GM12878 (cell line): ENCODE measurements around the gene ARID4B. TPM values are rescaled to one million over a fixed set of nuclear protein-coding genes. Genes with fewer than 3 reads are reported as not detected.

ENCODE experiments used
- ATAC-seq: fragments of 200-7000 bp; cut with Tn5 transposase; 3 replicates; pipeline ENCODE4 v1.9.1; 2020; ENCODE audit warnings: mild to moderate bottlenecking, moderate library complexity
- BruUV-seq: library from RNA; stranded (reverse); fragments of 400-500 nt; replicated peaks from 2 replicates; lab custom pipeline; 2021; lab: Mats Ljungman, UMichigan
- CTCF ChIA-PET: fragments of 300-600 bp; sonication (Branson Sonifier 250); formaldehyde crosslinking; extraction: SDS; loops from one replicate; lab custom pipeline; 2021; ENCODE audit warnings: inconsistent platforms; lab: Yijun Ruan, JAX
- POLR2A ChIA-PET: fragments of 350-600 bp; formaldehyde crosslinking; extraction: SDS; loops from one replicate; lab custom pipeline; 2021; ENCODE audit warnings: inconsistent platforms; lab: Charles Lee
- RAD21 ChIA-PET: fragments of 300-600 bp; sonication (Branson Sonifier 250); formaldehyde crosslinking; loops from one replicate; lab custom pipeline; 2023; ENCODE audit warnings: antibody characterized with exemption; ENCODE audit not compliant: unreplicated experiment; lab: Charles Lee
- SMC1A ChIA-PET: fragments of 300-600 bp; sonication (Branson Sonifier 250); formaldehyde crosslinking; loops from one replicate; lab custom pipeline; 2023; ENCODE audit not compliant: unreplicated experiment, uncharacterized antibody; lab: Charles Lee
- DNase-seq: peaks from one replicate; pipeline ENCODE4 v3.0.0-alpha.2; 2011; ENCODE audit warnings: low read depth, low spot score
- FAIRE-seq: peaks from 3 replicates; lab custom pipeline; 2011; peaks lifted over from hg19 to GRCh38; lab: Jason Lieb, UNC
- H2AFZ ChIP-seq: 2 replicates; pipeline ENCODE4 v1.6.0; 2011; ENCODE audit warnings: low read depth, low read length, control low read depth; ENCODE audit not compliant: control insufficient read depth
- H3K27ac ChIP-seq: 2 replicates; pipeline ENCODE4 v1.5.1; 2011; ENCODE audit warnings: control low read depth; ENCODE audit not compliant: control insufficient read depth, insufficient read depth
- H3K27me3 ChIP-seq, 2 experiments: replicated peaks in 1 of 2; 2 replicates each; pipeline versions ENCODE4 v1.6.0 to v1.6.1; 2011; ENCODE audit warnings: low read length in 1 of 2; ENCODE audit not compliant: control insufficient read depth in 2 of 2, insufficient read depth in 2 of 2
- H3K36me3 ChIP-seq, 2 experiments: 2 replicates each; pipeline ENCODE4 v1.5.1; 2011; ENCODE audit warnings: low read length in 1 of 2; ENCODE audit not compliant: control insufficient read depth in 2 of 2, insufficient read depth in 2 of 2
- H3K4me1 ChIP-seq: 2 replicates; pipeline ENCODE4 v1.6.1; 2011; ENCODE audit warnings: mild to moderate bottlenecking, low read length, moderate library complexity, mixed read lengths; ENCODE audit not compliant: control insufficient read depth, insufficient read depth
- H3K4me2 ChIP-seq: 2 replicates; pipeline ENCODE4 v1.6.0; 2011; ENCODE audit warnings: control low read depth; ENCODE audit not compliant: control insufficient read depth, insufficient read depth
- H3K4me3 ChIP-seq: fragments of 200-600 bp; sonication (generic); 2 replicates; pipeline ENCODE4 v1.5.1; 2016
- H3K79me2 ChIP-seq: 2 replicates; pipeline ENCODE4 v1.6.0; 2011; ENCODE audit warnings: low read length; ENCODE audit not compliant: control insufficient read depth, insufficient read depth
- H3K9ac ChIP-seq: 2 replicates; pipeline ENCODE4 v1.8.0; 2011; ENCODE audit warnings: low read length, control low read depth, mixed read lengths; ENCODE audit not compliant: control insufficient read depth, insufficient read depth
- H3K9me3 ChIP-seq: replicated peaks from 3 replicates; pipeline ENCODE4 v1.5.1; 2011; ENCODE audit warnings: mild to moderate bottlenecking, low read length; ENCODE audit not compliant: control insufficient read depth, insufficient read depth
- H4K20me1 ChIP-seq: 2 replicates; pipeline ENCODE4 v1.6.0; 2011; ENCODE audit not compliant: control insufficient read depth, insufficient read depth
- EGR1 ChIP-seq, 2 experiments: IDR thresholded peaks; 1 replicate in 1 of 2; 2 replicates in 1 of 2; pipeline ENCODE4 v1.6.1; 2011 to 2012; ENCODE audit warnings: low read depth in 2 of 2, low read length in 2 of 2, borderline replicate concordance in 1 of 2, mild to moderate bottlenecking in 1 of 2, moderate library complexity in 1 of 2
- FOXK2 ChIP-seq: fragments of 450-650 bp; IDR thresholded peaks from 2 replicates; pipeline ENCODE4 v1.6.1; 2017; ENCODE audit warnings: mild to moderate bottlenecking, moderate library complexity
- USF2 ChIP-seq: IDR thresholded peaks from 2 replicates; pipeline ENCODE4 v1.6.1; 2011; ENCODE audit warnings: low read depth, low read length, improper control_type of control experiment, borderline replicate concordance
- WGBS: methylation state at CpG from one replicate; pipeline ENCODE4 v1.1.6; 2016; ENCODE audit warnings: low lambda C conversion rate; ENCODE audit not compliant: insufficient replicate concordance, insufficient coverage; ENCODE audit errors: missing lambda C conversion rate; 5-methylcytosine and 5-hydroxymethylcytosine counted together
- in situ Hi-C: fragments of 300-500 bp; cut with MboI; formaldehyde crosslinking; loops from 9 replicates; pipeline ENCODE4 v1.14.3; 2018; ENCODE audit warnings: mixed read lengths
- intact Hi-C: fragments of 100-400 bp; cut with micrococcal nuclease; formaldehyde crosslinking; loops from one replicate; pipeline ENCODE4 v1.14.2; 2022; ENCODE audit not compliant: unreplicated experiment
- polyA plus RNA-seq, 11 experiments: library from polyadenylated mRNA; depleted of rRNA in 4 of 11; unstranded in 6 of 11; stranded (reverse) in 5 of 11; fragments of >200 nt; fragmentation: Nextera tagmentation in 4 of 11; fragmentation: Illumina TruSeq in 1 of 11; extraction: Ambion mirVana in 4 of 11; extraction: Trizol in 1 of 11; gene quantifications; 1 replicate in 1 of 11; 2 replicates in 10 of 11; pipeline versions ENCODE4 v1.2.1 to v1.2.3, GENCODE V29; 2011 to 2016; ENCODE audit warnings: inconsistent platforms in 2 of 11, missing spikeins in 2 of 11, low read depth in 1 of 11
- total RNA-seq, 4 experiments: library from RNA; depleted of rRNA in 3 of 4; stranded (reverse); fragments of >200 nt in 3 of 4; fragmentation: Illumina TruSeq in 1 of 4; extraction: Trizol in 1 of 4; gene quantifications; 2 replicates each; pipeline versions ENCODE4 v1.2.1 to v1.2.3, GENCODE V29; 2013 to 2021
- TF ChIP-seq, protein P1 (sequence below): IDR thresholded peaks from 2 replicates; pipeline ENCODE4 v1.6.1; 2012; ENCODE audit warnings: mild to moderate bottlenecking, low read depth, low read length

Gene ARID4B
- total and polyA plus RNA-seq, 10 of the 15 experiments (the other 5 are each of a cell fraction or from before 2014, with no cell fraction given), result 13.6 to 39.1 (median 28.0) TPM

- no peak for TF ChIP-seq USF2
Observed at GRCh38 chr1:235264327-235264726, 63.7 kb downstream of the ARID4B start (continued).

GRCh38 chr1:235262539-235262938 is 65.4 kb downstream of the ARID4B start:
- peaks cover 16% of the 10 kb centered on the region for H3K4me1 ChIP-seq
- RAD21 ChIA-PET, result no interaction called here
- in situ Hi-C loops, result no loop called here
- H3K36me3 ChIP-seq, result peaks cover 3 to 6% of the 10 kb centered on the region in 2 experiments; a peak in 3 of 4 replicates
- H3K4me2 ChIP-seq, result no peak overlapping the region
- no TSS peak for BruUV-seq
- no peaks in the 10 kb centered on the region for H4K20me1 ChIP-seq
- H3K9ac ChIP-seq, result no peak overlapping the region
- no peaks in the 10 kb centered on the region for H3K9me3 ChIP-seq
- no peak overlapping the region for H3K27ac ChIP-seq
- no peak overlapping the region for H3K4me3 ChIP-seq
- DNase-seq, result no peak
- H2AFZ ChIP-seq, result no peak overlapping the region
- FAIRE-seq, result no peak
- POLR2A ChIA-PET, result interaction anchor here (1.4 kb wide), 1 partner anchor 65 kb away, joined by 5 read pairs; the partner anchor contains the start of genes ARID4B and GGPS1
- peaks cover 59% of the 10 kb centered on the region for H3K79me2 ChIP-seq
- no peak for TF ChIP-seq EGR1 (IDR thresholded peaks at IDR 0.05; ENCODE audit: borderline replicate concordance in 1 of 2, low read depth in 2 of 2, low read length in 2 of 2)
- TF ChIP-seq FOXK2, result no peak
- TF ChIP-seq, protein P1, sequence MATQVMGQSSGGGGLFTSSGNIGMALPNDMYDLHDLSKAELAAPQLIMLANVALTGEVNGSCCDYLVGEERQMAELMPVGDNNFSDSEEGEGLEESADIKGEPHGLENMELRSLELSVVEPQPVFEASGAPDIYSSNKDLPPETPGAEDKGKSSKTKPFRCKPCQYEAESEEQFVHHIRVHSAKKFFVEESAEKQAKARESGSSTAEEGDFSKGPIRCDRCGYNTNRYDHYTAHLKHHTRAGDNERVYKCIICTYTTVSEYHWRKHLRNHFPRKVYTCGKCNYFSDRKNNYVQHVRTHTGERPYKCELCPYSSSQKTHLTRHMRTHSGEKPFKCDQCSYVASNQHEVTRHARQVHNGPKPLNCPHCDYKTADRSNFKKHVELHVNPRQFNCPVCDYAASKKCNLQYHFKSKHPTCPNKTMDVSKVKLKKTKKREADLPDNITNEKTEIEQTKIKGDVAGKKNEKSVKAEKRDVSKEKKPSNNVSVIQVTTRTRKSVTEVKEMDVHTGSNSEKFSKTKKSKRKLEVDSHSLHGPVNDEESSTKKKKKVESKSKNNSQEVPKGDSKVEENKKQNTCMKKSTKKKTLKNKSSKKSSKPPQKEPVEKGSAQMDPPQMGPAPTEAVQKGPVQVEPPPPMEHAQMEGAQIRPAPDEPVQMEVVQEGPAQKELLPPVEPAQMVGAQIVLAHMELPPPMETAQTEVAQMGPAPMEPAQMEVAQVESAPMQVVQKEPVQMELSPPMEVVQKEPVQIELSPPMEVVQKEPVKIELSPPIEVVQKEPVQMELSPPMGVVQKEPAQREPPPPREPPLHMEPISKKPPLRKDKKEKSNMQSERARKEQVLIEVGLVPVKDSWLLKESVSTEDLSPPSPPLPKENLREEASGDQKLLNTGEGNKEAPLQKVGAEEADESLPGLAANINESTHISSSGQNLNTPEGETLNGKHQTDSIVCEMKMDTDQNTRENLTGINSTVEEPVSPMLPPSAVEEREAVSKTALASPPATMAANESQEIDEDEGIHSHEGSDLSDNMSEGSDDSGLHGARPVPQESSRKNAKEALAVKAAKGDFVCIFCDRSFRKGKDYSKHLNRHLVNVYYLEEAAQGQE, result no peak
- ATAC-seq, result no peak
- H3K27me3 ChIP-seq, result no peaks in the 10 kb centered on the region
- SMC1A ChIA-PET, result interaction anchor here (0.6 to 7.0 kb wide), 8 partner anchors 9 to 489 kb away, joined by 3 to 86 read pairs (median 4); partner anchors contain the start of gene GGPS1
- 97% methylated on average over 3 of the region's 3 CpGs for WGBS
- intact Hi-C loops, result no loop called here
- CTCF ChIA-PET, result interaction anchor here (1.4 to 1.7 kb wide), 2 partner anchors 10 to 67 kb away, joined by 6 read pairs; partner anchors contain the start of gene GGPS1
